Measurements from ENCODE around the gene GPRASP1. TPM values are rescaled to one million over a fixed set of nuclear protein-coding genes. Genes with fewer than 3 reads are reported as not detected.

The GPRASP1 gene
- total RNA-seq, 2 donors from 2014 or later, result 4.3 to 9.1 TPM

DNA sequence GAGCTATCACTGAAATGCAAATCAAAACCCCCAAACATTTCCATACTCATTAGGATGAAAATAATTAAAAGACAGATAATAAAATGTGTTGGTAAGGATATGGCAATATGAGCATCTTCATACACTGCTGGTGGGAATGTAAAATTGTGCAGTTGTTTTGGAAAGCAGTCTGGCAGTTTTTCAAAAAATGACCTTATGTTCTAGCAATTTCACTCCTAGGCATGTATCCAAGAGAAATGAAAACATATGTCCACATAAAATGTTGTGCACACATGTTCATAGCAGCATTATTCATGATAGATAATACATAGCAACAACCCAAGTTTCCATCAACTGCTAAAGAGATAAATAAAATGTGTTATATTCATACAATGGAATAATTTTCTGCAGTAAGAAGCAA lies 46.2 kb downstream of the GPRASP1 start:
- no peak overlapping the region for H3K4me3 ChIP-seq
- no peaks in the 10 kb centered on the region for H3K27me3 ChIP-seq
- no peak for DNase-seq
- ATAC-seq, result no peak
- no peaks in the 10 kb centered on the region for H3K4me1 ChIP-seq
- no peaks in the 10 kb centered on the region for H3K36me3 ChIP-seq (replicated peaks in 1 of 2; ENCODE audit: insufficient read depth in 1 of 2, low read depth in 2 of 2)
- TF ChIP-seq POLR2A (IDR thresholded peaks at IDR 0.05), result no peak
- TF ChIP-seq, protein P1, sequence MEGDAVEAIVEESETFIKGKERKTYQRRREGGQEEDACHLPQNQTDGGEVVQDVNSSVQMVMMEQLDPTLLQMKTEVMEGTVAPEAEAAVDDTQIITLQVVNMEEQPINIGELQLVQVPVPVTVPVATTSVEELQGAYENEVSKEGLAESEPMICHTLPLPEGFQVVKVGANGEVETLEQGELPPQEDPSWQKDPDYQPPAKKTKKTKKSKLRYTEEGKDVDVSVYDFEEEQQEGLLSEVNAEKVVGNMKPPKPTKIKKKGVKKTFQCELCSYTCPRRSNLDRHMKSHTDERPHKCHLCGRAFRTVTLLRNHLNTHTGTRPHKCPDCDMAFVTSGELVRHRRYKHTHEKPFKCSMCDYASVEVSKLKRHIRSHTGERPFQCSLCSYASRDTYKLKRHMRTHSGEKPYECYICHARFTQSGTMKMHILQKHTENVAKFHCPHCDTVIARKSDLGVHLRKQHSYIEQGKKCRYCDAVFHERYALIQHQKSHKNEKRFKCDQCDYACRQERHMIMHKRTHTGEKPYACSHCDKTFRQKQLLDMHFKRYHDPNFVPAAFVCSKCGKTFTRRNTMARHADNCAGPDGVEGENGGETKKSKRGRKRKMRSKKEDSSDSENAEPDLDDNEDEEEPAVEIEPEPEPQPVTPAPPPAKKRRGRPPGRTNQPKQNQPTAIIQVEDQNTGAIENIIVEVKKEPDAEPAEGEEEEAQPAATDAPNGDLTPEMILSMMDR (IDR thresholded peaks at IDR 0.05), result no peak
- intact Hi-C loops (cut with DNase I), result no loop called here
- H3K9me3 ChIP-seq, result no peaks in the 10 kb centered on the region
- H3K27ac ChIP-seq, result no peak overlapping the region

Small RNAs within 50 kb of the gene (small RNA-seq; reads per million reads assigned to genes)
- not detected for gene RNU6-589P

Other genes with a start within 250 kb of the GPRASP1 start
- not detected for gene NXF2B, start 211.5 kb upstream of the GPRASP1 start, total RNA-seq
- gene TCP11X2, start 179.7 kb upstream of the GPRASP1 start, total RNA-seq, result not detected
- gene TMSB15A, start 134.7 kb upstream of the GPRASP1 start, total RNA-seq, result not detected
- gene ARMCX5, start 52.0 kb upstream of the GPRASP1 start, total RNA-seq, result 1 to 10 TPM; 4.6 to 8.8 TPM
- gene GPRASP2, start 61.0 kb downstream of the GPRASP1 start, total RNA-seq, result 1 to 10 TPM; 6.2 to 7.3 TPM
- gene GPRASP3, start 69.3 kb downstream of the GPRASP1 start, total RNA-seq, result 1 to 10 TPM in 1 of 2 donors, under 1 TPM in 1; 0.99 to 3.6 TPM

All from body of pancreas (tissue), 4 donors.